Loucy (cell line): ENCODE measurements around the gene BCL2A1.
"Not testable (repeated sequence)": the region's sequence is repeated elsewhere in the genome, so short reads cannot be mapped to it uniquely, and the experiment has no call there.

ENCODE experiments used
- H2AFZ ChIP-seq: fragments of 200-600 bp; sonication (generic); 2 replicates; pipeline ENCODE4 v1.6.0; 2016; ENCODE audit warnings: antibody characterized with exemption, mild to moderate bottlenecking, low read length, moderate library complexity
- H3F3A ChIP-seq: fragments of 200-600 bp; 2 replicates; pipeline ENCODE4 v1.6.0; 2016; ENCODE audit warnings: antibody characterized with exemption, low read depth, mild to moderate bottlenecking
- H3K27me3 ChIP-seq: fragments of 200-600 bp; sonication (generic); 2 replicates; pipeline ENCODE4 v1.6.1; 2014; ENCODE audit warnings: low read length, mild to moderate bottlenecking; ENCODE audit not compliant: insufficient read depth, poor library complexity, severe bottlenecking
- H3K36me3 ChIP-seq: fragments of 200-600 bp; sonication (generic); 2 replicates; pipeline ENCODE4 v1.6.1; 2016; ENCODE audit warnings: low read length; ENCODE audit not compliant: insufficient read depth
- H3K4me1 ChIP-seq: fragments of 200-600 bp; sonication (generic); 2 replicates; pipeline ENCODE4 v1.5.1; 2014; ENCODE audit warnings: low read length, mild to moderate bottlenecking; ENCODE audit not compliant: insufficient read depth, poor library complexity, severe bottlenecking
- H3K4me2 ChIP-seq: fragments of 200-600 bp; sonication (generic); 2 replicates; pipeline ENCODE4 v1.6.0; 2014; ENCODE audit warnings: antibody characterized with exemption, low read length, low read depth, mild to moderate bottlenecking; ENCODE audit not compliant: poor library complexity, severe bottlenecking
- H3K4me3 ChIP-seq: fragments of 200-600 bp; sonication (generic); 2 replicates; pipeline ENCODE4 v1.5.1; 2014; ENCODE audit warnings: low read length, mild to moderate bottlenecking, mixed read lengths; ENCODE audit not compliant: poor library complexity, severe bottlenecking
- H3K79me2 ChIP-seq: fragments of 200-600 bp; sonication (generic); 2 replicates; pipeline ENCODE4 v1.6.1; 2014; ENCODE audit warnings: low read length; ENCODE audit not compliant: insufficient read depth
- H3K9ac ChIP-seq: fragments of 200-600 bp; sonication (generic); 2 replicates; pipeline ENCODE4 v1.6.0; 2014; ENCODE audit warnings: mild to moderate bottlenecking, low read depth, low read length, moderate library complexity; ENCODE audit not compliant: poor library complexity, severe bottlenecking
- H3K9me2 ChIP-seq: fragments of 200-600 bp; sonication (generic); replicated peaks from 2 replicates; pipeline ENCODE4 v1.6.1; 2016; ENCODE audit warnings: low read depth, low read length, mixed read lengths
- H3K9me3 ChIP-seq: fragments of 200-600 bp; sonication (generic); 2 replicates; pipeline ENCODE4 v1.6.1; 2014; ENCODE audit warnings: mild to moderate bottlenecking, antibody characterized with exemption, low read length, low read depth; ENCODE audit not compliant: insufficient read depth
- H4K20me1 ChIP-seq: fragments of 200-600 bp; sonication (generic); 2 replicates; pipeline ENCODE4 v1.6.0; 2014; ENCODE audit warnings: antibody characterized with exemption, low read length, mild to moderate bottlenecking; ENCODE audit not compliant: insufficient read depth, poor library complexity, severe bottlenecking
- EZH2phosphoT487 ChIP-seq: fragments of 200-600 bp; IDR thresholded peaks from 2 replicates; pipeline ENCODE4 v1.6.1; 2018; ENCODE audit warnings: antibody characterized with exemption, mild to moderate bottlenecking, moderate library complexity, borderline replicate concordance
- TF ChIP-seq, protein P1 (sequence below): fragments of 200-600 bp; sonication (generic); conservative IDR thresholded peaks from 2 replicates; pipeline ENCODE4 v1.5.1; 2014; ENCODE audit warnings: mild to moderate bottlenecking, antibody characterized with exemption, low read length

Gene BCL2A1

GRCh38 chr15:79965846-79966630, 5.0 kb downstream of the BCL2A1 start:
- H3K9ac ChIP-seq, result no peak overlapping the region
- no peak overlapping the region for H3K4me3 ChIP-seq
- peak overlapping the region; percentile 51; the same call in 1 of the 2 replicates for H2AFZ ChIP-seq
- H3K4me1 ChIP-seq, result peaks cover 9% of the 10 kb centered on the region
- H3K79me2 ChIP-seq, result no peaks in the 10 kb centered on the region
- no peaks in the 10 kb centered on the region for H3F3A ChIP-seq
- no peaks in the 10 kb centered on the region for H3K27me3 ChIP-seq
- no peaks in the 10 kb centered on the region for H3K9me3 ChIP-seq
- no peak overlapping the region for H3K4me2 ChIP-seq
- no peaks in the 10 kb centered on the region for H4K20me1 ChIP-seq
- no peaks in the 10 kb centered on the region for H3K9me2 ChIP-seq
- TF ChIP-seq EZH2phosphoT487, result no peak
- TF ChIP-seq, protein P1, sequence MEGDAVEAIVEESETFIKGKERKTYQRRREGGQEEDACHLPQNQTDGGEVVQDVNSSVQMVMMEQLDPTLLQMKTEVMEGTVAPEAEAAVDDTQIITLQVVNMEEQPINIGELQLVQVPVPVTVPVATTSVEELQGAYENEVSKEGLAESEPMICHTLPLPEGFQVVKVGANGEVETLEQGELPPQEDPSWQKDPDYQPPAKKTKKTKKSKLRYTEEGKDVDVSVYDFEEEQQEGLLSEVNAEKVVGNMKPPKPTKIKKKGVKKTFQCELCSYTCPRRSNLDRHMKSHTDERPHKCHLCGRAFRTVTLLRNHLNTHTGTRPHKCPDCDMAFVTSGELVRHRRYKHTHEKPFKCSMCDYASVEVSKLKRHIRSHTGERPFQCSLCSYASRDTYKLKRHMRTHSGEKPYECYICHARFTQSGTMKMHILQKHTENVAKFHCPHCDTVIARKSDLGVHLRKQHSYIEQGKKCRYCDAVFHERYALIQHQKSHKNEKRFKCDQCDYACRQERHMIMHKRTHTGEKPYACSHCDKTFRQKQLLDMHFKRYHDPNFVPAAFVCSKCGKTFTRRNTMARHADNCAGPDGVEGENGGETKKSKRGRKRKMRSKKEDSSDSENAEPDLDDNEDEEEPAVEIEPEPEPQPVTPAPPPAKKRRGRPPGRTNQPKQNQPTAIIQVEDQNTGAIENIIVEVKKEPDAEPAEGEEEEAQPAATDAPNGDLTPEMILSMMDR, result no peak
- no peaks in the 10 kb centered on the region for H3K36me3 ChIP-seq

GRCh38 chr15:79964232-79964805, 6.7 kb downstream of the BCL2A1 start:
- no peaks in the 10 kb centered on the region for H3K27me3 ChIP-seq
- H3K79me2 ChIP-seq, result no peaks in the 10 kb centered on the region
- H3K9me3 ChIP-seq, result no peaks in the 10 kb centered on the region
- no peak overlapping the region for H3K4me3 ChIP-seq
- TF ChIP-seq EZH2phosphoT487, result no peak
- TF ChIP-seq, protein P1, result no peak
- H4K20me1 ChIP-seq, result no peaks in the 10 kb centered on the region
- H3K4me2 ChIP-seq, result no peak overlapping the region
- H3K4me1 ChIP-seq, result no peaks in the 10 kb centered on the region
- H3K9me2 ChIP-seq, result no peaks in the 10 kb centered on the region
- H3K9ac ChIP-seq, result no peak overlapping the region
- no peaks in the 10 kb centered on the region for H3K36me3 ChIP-seq
- no peak overlapping the region for H2AFZ ChIP-seq
- H3F3A ChIP-seq, result no peaks in the 10 kb centered on the region

DNA sequence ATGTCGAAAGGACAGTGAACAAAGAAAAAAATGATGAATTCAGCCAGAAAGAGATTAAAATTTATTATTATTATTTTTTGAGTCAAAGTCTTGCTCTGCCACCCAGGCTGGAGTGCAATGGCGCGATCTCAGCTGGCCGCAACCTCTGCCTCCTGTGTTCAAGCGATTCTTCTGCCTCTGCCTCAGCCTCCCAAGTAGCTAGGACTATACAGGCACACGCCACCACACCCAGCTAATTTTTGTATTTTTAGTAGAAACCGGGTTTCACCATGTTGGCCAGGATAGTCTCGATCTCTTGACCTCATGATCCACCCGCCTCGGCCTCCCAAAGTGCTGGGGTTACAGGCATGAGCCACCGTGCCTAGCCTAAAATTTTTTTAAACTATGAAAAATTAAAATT, 8.1 kb downstream of the BCL2A1 start:
- not testable (repeated sequence) for H2AFZ ChIP-seq, H3K9me2 ChIP-seq, H3K4me3 ChIP-seq, H3K36me3 ChIP-seq, H3K4me1 ChIP-seq, H3K27me3 ChIP-seq, H4K20me1 ChIP-seq, H3F3A ChIP-seq, H3K9me3 ChIP-seq, H3K9ac ChIP-seq, H3K4me2 ChIP-seq, H3K79me2 ChIP-seq

- no peak overlapping the region for H3K9ac ChIP-seq
- no peak overlapping the region for H3K4me2 ChIP-seq
- H3K4me3 ChIP-seq, result no peak overlapping the region
- H4K20me1 ChIP-seq, result no peaks in the 10 kb centered on the region
- no peaks in the 10 kb centered on the region for H3K79me2 ChIP-seq
- H3F3A ChIP-seq, result no peaks in the 10 kb centered on the region
- no peaks in the 10 kb centered on the region for H3K36me3 ChIP-seq
- no peaks in the 10 kb centered on the region for H3K9me3 ChIP-seq
- no peaks in the 10 kb centered on the region for H3K27me3 ChIP-seq
- H3K9me2 ChIP-seq, result no peaks in the 10 kb centered on the region
- 0 out of 2 replicates have a peak overlapping the region, but pooled peaks have one; percentile 35 for H2AFZ ChIP-seq
- no peaks in the 10 kb centered on the region for H3K4me1 ChIP-seq
- TF ChIP-seq, protein P1, result no peak
- no peak for TF ChIP-seq EZH2phosphoT487
Observed at GRCh38 chr15:79962178-79962577, 8.8 kb downstream of the BCL2A1 start.
